WTC11 (cell line): ENCODE results near the gene BAIAP2L2.

Source experiments
- TF ChIP-seq, protein P1 (sequence below): fragments of 200-600 bp; IDR thresholded peaks from 2 replicates; pipeline ENCODE4 v1.8.0; 2022; ENCODE audit warnings: antibody characterized with exemption
- TF ChIP-seq, protein P2 (sequence below): sonication (generic); formaldehyde crosslinking; IDR thresholded peaks from 2 replicates; pipeline ENCODE4 v1.8.0; 2022; ENCODE audit warnings: mild to moderate bottlenecking, missing genetic modification reagents
- TF ChIP-seq, protein P3 (sequence below): sonication (generic); formaldehyde crosslinking; IDR thresholded peaks from 2 replicates; pipeline ENCODE4 v1.8.0; 2023; ENCODE audit warnings: missing genetic modification reagents

- TF ChIP-seq, protein P1, sequence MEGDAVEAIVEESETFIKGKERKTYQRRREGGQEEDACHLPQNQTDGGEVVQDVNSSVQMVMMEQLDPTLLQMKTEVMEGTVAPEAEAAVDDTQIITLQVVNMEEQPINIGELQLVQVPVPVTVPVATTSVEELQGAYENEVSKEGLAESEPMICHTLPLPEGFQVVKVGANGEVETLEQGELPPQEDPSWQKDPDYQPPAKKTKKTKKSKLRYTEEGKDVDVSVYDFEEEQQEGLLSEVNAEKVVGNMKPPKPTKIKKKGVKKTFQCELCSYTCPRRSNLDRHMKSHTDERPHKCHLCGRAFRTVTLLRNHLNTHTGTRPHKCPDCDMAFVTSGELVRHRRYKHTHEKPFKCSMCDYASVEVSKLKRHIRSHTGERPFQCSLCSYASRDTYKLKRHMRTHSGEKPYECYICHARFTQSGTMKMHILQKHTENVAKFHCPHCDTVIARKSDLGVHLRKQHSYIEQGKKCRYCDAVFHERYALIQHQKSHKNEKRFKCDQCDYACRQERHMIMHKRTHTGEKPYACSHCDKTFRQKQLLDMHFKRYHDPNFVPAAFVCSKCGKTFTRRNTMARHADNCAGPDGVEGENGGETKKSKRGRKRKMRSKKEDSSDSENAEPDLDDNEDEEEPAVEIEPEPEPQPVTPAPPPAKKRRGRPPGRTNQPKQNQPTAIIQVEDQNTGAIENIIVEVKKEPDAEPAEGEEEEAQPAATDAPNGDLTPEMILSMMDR = no peak
- TF ChIP-seq, protein P2, sequence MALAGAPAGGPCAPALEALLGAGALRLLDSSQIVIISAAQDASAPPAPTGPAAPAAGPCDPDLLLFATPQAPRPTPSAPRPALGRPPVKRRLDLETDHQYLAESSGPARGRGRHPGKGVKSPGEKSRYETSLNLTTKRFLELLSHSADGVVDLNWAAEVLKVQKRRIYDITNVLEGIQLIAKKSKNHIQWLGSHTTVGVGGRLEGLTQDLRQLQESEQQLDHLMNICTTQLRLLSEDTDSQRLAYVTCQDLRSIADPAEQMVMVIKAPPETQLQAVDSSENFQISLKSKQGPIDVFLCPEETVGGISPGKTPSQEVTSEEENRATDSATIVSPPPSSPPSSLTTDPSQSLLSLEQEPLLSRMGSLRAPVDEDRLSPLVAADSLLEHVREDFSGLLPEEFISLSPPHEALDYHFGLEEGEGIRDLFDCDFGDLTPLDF (CRISPR knock-in tag) = no peak
- TF ChIP-seq, protein P3, sequence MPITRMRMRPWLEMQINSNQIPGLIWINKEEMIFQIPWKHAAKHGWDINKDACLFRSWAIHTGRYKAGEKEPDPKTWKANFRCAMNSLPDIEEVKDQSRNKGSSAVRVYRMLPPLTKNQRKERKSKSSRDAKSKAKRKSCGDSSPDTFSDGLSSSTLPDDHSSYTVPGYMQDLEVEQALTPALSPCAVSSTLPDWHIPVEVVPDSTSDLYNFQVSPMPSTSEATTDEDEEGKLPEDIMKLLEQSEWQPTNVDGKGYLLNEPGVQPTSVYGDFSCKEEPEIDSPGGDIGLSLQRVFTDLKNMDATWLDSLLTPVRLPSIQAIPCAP (CRISPR knock-in tag) = no peak
Measured at GRCh38 chr22:38153821-38154562, 43.5 kb upstream of the BAIAP2L2 start.
